Panc1 (cell line): Measurements from ENCODE around the gene ARFIP2.

Experiments
- CTCF ChIP-seq: fragments of 450-650 bp; IDR thresholded peaks from 2 replicates; pipeline ENCODE4 v1.5.1; 2017; ENCODE audit warnings: mild to moderate bottlenecking
- POLR2AphosphoS5 ChIP-seq: IDR thresholded peaks from 2 replicates; pipeline ENCODE4 v1.6.1; 2012; ENCODE audit warnings: mild to moderate bottlenecking, low read depth, low read length, moderate library complexity
- REST ChIP-seq, 2 experiments: IDR thresholded peaks; 2 replicates each; pipeline ENCODE4 v1.6.1; 2011 to 2012; ENCODE audit warnings: low read depth in 2 of 2, control low read depth in 1 of 2, low read length in 1 of 2, mild to moderate bottlenecking in 1 of 2, moderate library complexity in 1 of 2; ENCODE audit not compliant: insufficient read depth in 1 of 2
- SIN3A ChIP-seq: IDR thresholded peaks from 2 replicates; pipeline ENCODE4 v1.6.1; 2012; ENCODE audit warnings: low read depth, mild to moderate bottlenecking, low read length, moderate library complexity, borderline replicate concordance; ENCODE audit not compliant: insufficient read depth
- TCF7L2 ChIP-seq: IDR thresholded peaks from 2 replicates; pipeline ENCODE4 v1.6.1; 2011; ENCODE audit warnings: mild to moderate bottlenecking, low read depth, low read length, inconsistent platforms

DNA sequence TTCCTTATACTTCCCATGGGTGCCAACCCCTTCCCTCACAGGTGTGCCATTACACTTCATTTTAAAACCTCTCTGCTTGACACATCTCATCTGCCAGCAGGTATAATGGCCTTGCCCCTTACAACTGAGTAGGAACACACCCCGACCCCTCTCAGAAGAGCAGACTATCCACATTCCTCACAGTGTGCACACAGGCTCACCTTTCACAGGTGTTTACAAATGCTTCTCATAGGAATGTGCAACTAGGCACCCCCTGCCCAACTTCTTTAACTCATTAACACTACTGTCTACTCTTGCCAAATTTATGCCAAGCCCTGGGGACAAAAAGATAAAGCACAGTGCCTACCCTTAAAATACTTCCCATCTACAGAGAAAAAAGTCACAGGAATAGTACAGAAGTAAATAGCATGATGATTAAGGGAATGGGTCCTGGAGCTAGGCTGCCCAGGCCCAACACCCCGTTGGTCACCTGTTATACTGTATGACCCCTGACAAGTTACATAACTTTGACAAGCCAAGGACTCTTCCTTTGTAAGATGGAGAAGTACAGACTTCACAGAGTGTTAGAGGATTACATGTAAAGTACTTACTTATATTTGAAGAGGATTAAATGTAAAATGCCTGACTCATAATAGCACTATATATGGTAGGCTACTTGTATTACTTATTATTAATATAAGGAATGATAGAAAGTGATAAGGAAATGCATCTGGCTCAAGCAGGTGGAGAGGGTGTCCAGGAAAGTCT lies 22.6 kb downstream of the ARFIP2 start:
- no peak for TF ChIP-seq CTCF
- no peak for TF ChIP-seq SIN3A
- no peak for TF ChIP-seq TCF7L2
- TF ChIP-seq REST (IDR thresholded peaks at IDR 0.05; ENCODE audit: insufficient read depth in 1 of 2, low read depth in 2 of 2, low read length in 1 of 2): no peak
- no peak for TF ChIP-seq POLR2AphosphoS5
